Measurements from ENCODE around the gene SLC22A17.

Gene SLC22A17

GRCh38 chr14:23381871-23382270 is 29.2 kb upstream of the SLC22A17 start:
- no peak for DNase-seq (ENCODE audit: low read depth)

- DNase-seq (ENCODE audit: low read depth) = no peak
Measured at GRCh38 chr14:23380976-23381375, 28.3 kb upstream of the SLC22A17 start.

- no peak for DNase-seq (ENCODE audit: low read depth)
Measured at GRCh38 chr14:23380197-23380914, 27.7 kb upstream of the SLC22A17 start.

GRCh38 chr14:23379366-23380196 is 26.9 kb upstream of the SLC22A17 start:
- peak; percentile 54 for DNase-seq (ENCODE audit: low read depth)

GRCh38 chr14:23378612-23379220 is 26.0 kb upstream of the SLC22A17 start:
- no peak for DNase-seq (ENCODE audit: low read depth)

GRCh38 chr14:23377573-23378563 is 25.2 kb upstream of the SLC22A17 start:
- no peak for DNase-seq (ENCODE audit: low read depth)

- DNase-seq (ENCODE audit: low read depth) = no peak
Measured at GRCh38 chr14:23377198-23377550, 24.5 kb upstream of the SLC22A17 start.

GRCh38 chr14:23376482-23377197 is 24.0 kb upstream of the SLC22A17 start, which contains the start of gene CMTM5:
CMTM5 (plus strand) TSS chr14:23377046; CDS start chr14:23377252, 206 bp downstream.
- DNase-seq (ENCODE audit: low read depth) = no peak

- DNase-seq (ENCODE audit: low read depth) = no peak
Measured at GRCh38 chr14:23375527-23376251, 23.0 kb upstream of the SLC22A17 start.

- DNase-seq (ENCODE audit: low read depth) = no peak
Measured at GRCh38 chr14:23373041-23373440, 20.4 kb upstream of the SLC22A17 start.

- DNase-seq (ENCODE audit: low read depth) = no peak
Measured at GRCh38 chr14:23372509-23372908, 19.8 kb upstream of the SLC22A17 start, which contains the start of gene IL25. IL25 (plus strand) TSS chr14:23372809.

GRCh38 chr14:23371865-23372264 is 19.2 kb upstream of the SLC22A17 start:
- no peak for DNase-seq (ENCODE audit: low read depth)

- no peak for DNase-seq (ENCODE audit: low read depth)
Measured at GRCh38 chr14:23370221-23370620, 17.5 kb upstream of the SLC22A17 start.

GRCh38 chr14:23366426-23366921 is 13.8 kb upstream of the SLC22A17 start:
- DNase-seq (ENCODE audit: low read depth) = no peak

- no peak for DNase-seq (ENCODE audit: low read depth)
Measured at GRCh38 chr14:23365732-23366425, 13.2 kb upstream of the SLC22A17 start.

- no peak for DNase-seq (ENCODE audit: low read depth)
Measured at GRCh38 chr14:23365036-23365731, 12.5 kb upstream of the SLC22A17 start, which contains the start of gene EFS. EFS (minus strand) TSS chr14:23365172; CDS start chr14:23365025, 147 bp downstream.

- DNase-seq (ENCODE audit: low read depth) = no peak
Measured at GRCh38 chr14:23364164-23365035, 11.7 kb upstream of the SLC22A17 start.

GRCh38 chr14:23362200-23362599 is 9.5 kb upstream of the SLC22A17 start:
- DNase-seq (ENCODE audit: low read depth) = no peak

Data from stimulated activated CD8-positive, alpha-beta memory T cell treated with anti-CD3 and anti-CD28 coated beads, Interleukin-12 subunit alpha, Interleukin-12 subunit beta, amount 100 ng/mL, for 1 hour (primary cell).